HG02884 (cell line): ENCODE measurements around the gene NCKAP1.
"Not testable (repeated sequence)": the region's sequence is repeated elsewhere in the genome, so short reads cannot be mapped to it uniquely, and the experiment has no call there.

Experiments used
- ATAC-seq: cut with Tn5 transposase; IDR thresholded peaks from one replicate; pipeline ENCODE4 v1.9.1; 2021; ENCODE audit warnings: mild to moderate bottlenecking, moderate library complexity; ENCODE audit not compliant: unreplicated experiment

NCKAP1 gene

GRCh38 chr2:183038341-183039300 lies at the start of gene NCKAP1:
NCKAP1 (minus strand) TSS chr2:183038457; CDS start chr2:183038099, 358 bp downstream.
- peak; percentile 69 for ATAC-seq

- no peak for ATAC-seq
Measured at GRCh38 chr2:183081911-183082310, 43.7 kb upstream of the NCKAP1 start.

GRCh38 chr2:183079139-183079775 lies 41.0 kb upstream of the NCKAP1 start:
- peak; percentile 14 for ATAC-seq

GRCh38 chr2:183078464-183079138 lies 40.3 kb upstream of the NCKAP1 start, which contains the start of gene DUSP19:
DUSP19 (plus strand) TSS chr2:183078747; CDS start chr2:183078934, 187 bp downstream.
- peak; percentile 92 for ATAC-seq

- ATAC-seq: no peak
Measured at GRCh38 chr2:183078163-183078463, 39.9 kb upstream of the NCKAP1 start.

- ATAC-seq: no peak
Measured at GRCh38 chr2:183072177-183072576, 33.9 kb upstream of the NCKAP1 start.

- no peak for ATAC-seq
Measured at GRCh38 chr2:183070942-183071844, 32.9 kb upstream of the NCKAP1 start.

GRCh38 chr2:183069174-183069573 lies 30.9 kb upstream of the NCKAP1 start:
- ATAC-seq: no peak

GRCh38 chr2:183068561-183068960 lies 30.3 kb upstream of the NCKAP1 start:
- ATAC-seq: no peak

- peak; percentile 82 for ATAC-seq
Measured at GRCh38 chr2:183063083-183063482, 24.8 kb upstream of the NCKAP1 start.

GRCh38 chr2:183060571-183061231 lies 22.4 kb upstream of the NCKAP1 start:
- ATAC-seq: no peak

GRCh38 chr2:183059561-183059960 lies 21.3 kb upstream of the NCKAP1 start:
- ATAC-seq: no peak

GRCh38 chr2:183057333-183057985 lies 19.2 kb upstream of the NCKAP1 start:
- peak; percentile 37 for ATAC-seq

- ATAC-seq: no peak
Measured at GRCh38 chr2:183049420-183049819, 11.2 kb upstream of the NCKAP1 start.

- not testable (repeated sequence) for ATAC-seq
Measured at GRCh38 chr2:183047486-183048125, 9.3 kb upstream of the NCKAP1 start.

- ATAC-seq: not testable (repeated sequence)
Measured at GRCh38 chr2:183043580-183043979, 5.3 kb upstream of the NCKAP1 start.

- ATAC-seq: no peak
Measured at GRCh38 chr2:183040604-183041003, 2.3 kb upstream of the NCKAP1 start.

GRCh38 chr2:183037553-183038340 lies 510 bp downstream of the NCKAP1 start:
- ATAC-seq: peak; percentile 28
